HG03039 (cell line): ENCODE measurements around the gene IQSEC1.

ENCODE experiments used
- ATAC-seq: cut with Tn5 transposase; IDR thresholded peaks from one replicate; pipeline ENCODE4 v1.9.1; 2021; ENCODE audit warnings: mild to moderate bottlenecking, moderate library complexity; ENCODE audit not compliant: unreplicated experiment

Gene IQSEC1

GRCh38 chr3:13070391-13071070 lies 2.7 kb downstream of the IQSEC1 start:
- no peak for ATAC-seq

- ATAC-seq, result no peak
Observed at GRCh38 chr3:13069495-13069894, 3.7 kb downstream of the IQSEC1 start.

GRCh38 chr3:13068269-13069010 lies 4.8 kb downstream of the IQSEC1 start:
- no peak for ATAC-seq

- no peak for ATAC-seq
Observed at GRCh38 chr3:13067778-13068177, 5.5 kb downstream of the IQSEC1 start.

- ATAC-seq, result no peak
Observed at GRCh38 chr3:13066834-13067233, 6.4 kb downstream of the IQSEC1 start.

GRCh38 chr3:13066236-13066635 lies 7.0 kb downstream of the IQSEC1 start:
- ATAC-seq, result no peak

DNA sequence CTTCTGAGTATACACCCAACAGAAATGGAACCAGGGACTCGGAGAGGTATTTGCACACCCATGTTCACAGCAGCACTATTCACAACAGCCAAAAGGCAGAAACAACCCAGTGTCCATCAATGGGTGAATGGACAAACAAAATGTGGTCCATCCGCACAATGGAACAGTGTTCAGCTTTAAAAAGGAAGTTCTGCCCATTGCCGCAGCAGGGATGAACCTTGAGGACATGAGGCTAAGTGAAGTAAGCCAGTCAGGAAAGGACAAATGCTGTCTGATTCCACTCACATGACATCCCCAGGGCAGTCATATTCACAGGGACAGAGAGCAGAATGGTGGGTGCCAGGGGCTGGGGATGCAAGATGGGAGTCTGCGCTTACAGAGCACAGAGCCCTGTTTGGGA lies 7.5 kb downstream of the IQSEC1 start:
- no peak for ATAC-seq

- no peak for ATAC-seq
Observed at GRCh38 chr3:13064964-13065363, 8.3 kb downstream of the IQSEC1 start.

DNA sequence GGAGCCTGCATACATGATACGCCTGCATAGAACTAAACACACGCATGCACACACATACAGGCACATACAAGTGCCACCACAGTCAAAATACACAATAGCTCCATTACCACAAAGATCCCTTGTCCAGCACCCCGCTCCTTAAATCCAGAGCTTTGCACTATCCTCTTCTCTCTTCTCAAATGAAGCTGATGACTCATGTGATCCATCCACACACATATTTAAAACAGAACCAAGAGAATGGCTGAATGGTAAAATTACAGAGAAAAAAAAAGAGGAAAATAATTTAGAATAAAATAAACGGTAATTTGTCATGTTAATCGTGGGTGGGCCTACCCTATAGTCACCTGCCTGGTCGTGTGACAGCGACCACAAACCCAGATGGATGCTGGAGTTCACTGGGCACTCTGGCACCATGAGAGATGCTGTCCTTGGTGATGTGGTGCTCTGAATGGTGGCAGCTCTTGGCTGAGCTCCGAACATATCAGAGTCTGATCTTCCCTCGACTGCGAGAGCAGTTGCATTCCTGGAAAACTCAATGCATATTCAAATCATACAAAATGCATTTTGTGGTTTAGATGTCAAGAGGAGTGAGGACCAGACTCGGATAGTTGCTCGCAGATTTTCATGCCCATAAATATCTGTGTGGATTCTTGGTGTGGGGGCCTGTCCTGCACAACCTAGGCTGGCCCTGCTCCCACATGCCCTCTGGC lies 8.9 kb downstream of the IQSEC1 start:
- no peak for ATAC-seq

GRCh38 chr3:13063225-13063624 lies 10.0 kb downstream of the IQSEC1 start:
- ATAC-seq, result no peak

- ATAC-seq, result no peak
Observed at GRCh38 chr3:13062647-13063046, 10.6 kb downstream of the IQSEC1 start.

DNA sequence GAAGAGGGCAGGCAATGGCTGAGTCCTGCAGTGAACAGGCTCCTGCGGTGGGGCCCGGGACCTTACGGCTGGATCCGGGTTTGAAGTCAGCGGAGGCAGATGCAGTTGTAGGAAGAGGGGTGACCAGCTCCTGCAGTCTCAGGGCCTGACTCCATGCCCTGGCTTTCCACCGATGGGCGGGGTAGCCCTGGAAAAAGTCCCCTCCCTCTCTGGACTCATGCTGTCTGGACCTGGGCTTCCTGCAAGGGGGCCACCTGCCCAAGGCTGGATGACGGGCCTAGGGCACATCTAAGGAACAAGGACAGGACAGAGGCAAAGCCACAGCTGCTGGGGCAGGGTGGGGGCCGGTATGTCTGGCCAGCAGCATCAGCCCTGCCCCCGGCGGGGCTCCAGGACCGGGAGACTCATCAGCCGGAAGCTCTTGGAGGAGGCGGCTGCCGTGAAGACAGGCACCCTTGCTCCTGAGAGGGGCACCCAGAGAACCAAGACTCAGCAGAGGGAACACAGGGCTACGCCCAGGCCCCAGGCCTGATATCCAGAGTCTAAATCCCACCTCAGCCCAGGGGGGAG lies 12.8 kb downstream of the IQSEC1 start:
- no peak for ATAC-seq

- ATAC-seq, result no peak
Observed at GRCh38 chr3:13058346-13059120, 14.7 kb downstream of the IQSEC1 start.

DNA sequence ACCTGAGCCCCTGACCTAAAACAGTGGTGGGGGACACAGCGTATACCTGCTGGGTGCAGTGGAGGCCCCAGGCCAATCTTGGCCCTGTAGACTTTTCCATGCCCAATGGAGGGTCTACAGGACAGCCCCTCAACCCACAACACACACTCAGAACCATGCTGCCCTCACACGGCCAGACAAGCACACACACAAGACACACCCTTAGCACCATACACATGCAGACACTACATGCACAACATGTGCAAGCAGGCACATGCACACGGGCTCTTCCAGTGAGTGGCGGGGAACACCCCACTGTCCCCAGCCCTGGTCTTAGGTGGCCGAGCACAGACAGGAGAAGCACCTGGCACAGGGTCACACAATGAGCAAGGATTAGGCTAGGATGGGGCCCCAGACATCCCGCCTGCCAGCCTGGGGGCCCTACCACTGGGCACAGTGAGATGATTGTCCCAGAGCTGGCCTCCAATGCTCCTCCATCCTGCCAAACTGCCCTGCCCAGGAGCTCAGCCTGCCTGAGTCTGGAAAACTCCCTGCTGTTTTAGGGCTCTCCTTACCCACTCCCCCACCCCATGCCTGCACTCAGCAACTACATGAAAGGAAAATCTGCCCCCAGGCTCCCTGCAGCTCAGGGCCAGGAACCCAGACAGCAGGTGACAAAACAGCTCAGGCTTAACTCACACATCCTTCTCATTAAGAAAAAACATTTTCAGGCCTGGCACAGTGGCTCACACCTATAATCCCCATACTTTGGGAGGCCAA lies 15.8 kb downstream of the IQSEC1 start:
- no peak for ATAC-seq

DNA sequence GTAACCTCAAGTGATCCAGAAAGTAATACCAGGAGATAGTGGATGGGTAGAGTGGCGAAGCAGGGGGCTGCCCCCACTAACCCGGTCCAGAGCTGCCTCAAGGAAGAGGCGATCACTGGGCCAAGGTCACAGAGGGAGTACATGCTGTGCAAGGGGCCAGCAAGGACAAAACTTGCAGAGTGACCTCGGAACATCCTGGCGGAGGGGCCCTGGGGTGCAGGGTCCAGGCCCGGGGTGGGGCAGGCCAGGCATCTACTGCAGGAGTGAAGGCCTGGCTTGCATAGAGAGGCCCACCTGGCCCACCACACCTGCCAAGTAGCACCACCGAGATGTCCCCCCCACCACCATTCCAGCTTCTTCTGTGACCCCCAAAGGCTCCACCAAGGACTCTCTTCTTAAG lies 17.6 kb downstream of the IQSEC1 start:
- ATAC-seq, result no peak

- ATAC-seq, result no peak
Observed at GRCh38 chr3:13054341-13055285, 18.6 kb downstream of the IQSEC1 start.

DNA sequence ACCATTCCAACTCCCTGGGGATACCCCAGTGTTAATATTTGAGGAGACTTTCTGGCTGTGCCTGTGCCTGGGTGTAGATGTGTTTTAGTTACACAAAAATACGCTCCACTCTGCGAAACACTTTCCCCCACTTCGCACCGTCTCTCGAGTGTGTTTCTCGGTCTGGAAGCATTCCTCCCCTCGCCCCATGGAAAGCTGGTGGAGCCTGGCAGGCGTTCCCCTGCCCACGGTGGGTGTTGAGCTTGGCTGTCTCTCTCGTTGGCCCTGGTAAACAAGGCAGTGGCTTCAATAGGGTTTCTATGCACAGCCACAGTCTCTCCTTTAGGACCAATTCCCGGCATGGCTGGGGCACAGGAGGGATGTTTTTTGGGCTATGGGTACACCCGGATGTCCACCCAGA lies 19.3 kb downstream of the IQSEC1 start:
- ATAC-seq, result no peak

GRCh38 chr3:13053420-13053819 lies 19.8 kb downstream of the IQSEC1 start:
- ATAC-seq, result no peak

- ATAC-seq, result no peak
Observed at GRCh38 chr3:13052191-13052820, 20.9 kb downstream of the IQSEC1 start.
